T-helper 2 cell treated with Interferon-gamma antibody and Interleukin-4, amounts not matched to agents 5 μg/mL and 100 μg/mL, for 36 hours (primary cell): ENCODE results near the gene AUH.
A peak's percentile ranks its signal among the peaks of the same experiment; 100 is the strongest.

ENCODE experiments used
- DNase-seq: peaks from one replicate; pipeline ENCODE4 v3.0.0; 2021; ENCODE audit warnings: low spot score
- H3K27ac Mint-ChIP-seq: one replicate; pipeline ENCODE4 v1.8.0; 2021; ENCODE audit warnings: mild to moderate bottlenecking, mixed read lengths
- H3K27me3 Mint-ChIP-seq: one replicate; pipeline ENCODE4 v1.8.0; 2021; ENCODE audit warnings: low read depth, mixed read lengths
- H3K36me3 Mint-ChIP-seq: one replicate; pipeline ENCODE4 v1.8.0; 2021; ENCODE audit warnings: low read depth, mixed read lengths
- H3K4me1 Mint-ChIP-seq: one replicate; pipeline ENCODE4 v1.8.0; 2021; ENCODE audit warnings: low read depth, mixed read lengths
- H3K4me3 Mint-ChIP-seq: one replicate; pipeline ENCODE4 v1.8.0; 2022; ENCODE audit warnings: mild to moderate bottlenecking, moderate library complexity, mixed read lengths
- H3K9me3 Mint-ChIP-seq: one replicate; pipeline ENCODE4 v1.8.0; 2021; ENCODE audit warnings: mixed read lengths

The AUH gene

GRCh38 chr9:91310037-91310436 lies 51.7 kb downstream of the AUH start:
- DNase-seq, result no peak
- Mint-ChIP-seq H3K27me3 (no peaks in the 10 kb centered on the region), H3K36me3 (peaks cover 45% of the 10 kb centered on the region), H3K4me3 (no peak overlapping the region), H3K27ac (no peak overlapping the region), H3K9me3 (no peaks in the 10 kb centered on the region), H3K4me1 (peaks cover 41% of the 10 kb centered on the region)

- Mint-ChIP-seq H3K27me3 (no peaks in the 10 kb centered on the region), H3K36me3 (peaks cover 44% of the 10 kb centered on the region), H3K27ac (peak overlapping the region; percentile 51), H3K9me3 (no peaks in the 10 kb centered on the region), H3K4me3 (no peak overlapping the region), H3K4me1 (peaks cover 48% of the 10 kb centered on the region)
- peak; percentile 17 for DNase-seq
Measured at GRCh38 chr9:91308191-91308590, 53.5 kb downstream of the AUH start.

DNA sequence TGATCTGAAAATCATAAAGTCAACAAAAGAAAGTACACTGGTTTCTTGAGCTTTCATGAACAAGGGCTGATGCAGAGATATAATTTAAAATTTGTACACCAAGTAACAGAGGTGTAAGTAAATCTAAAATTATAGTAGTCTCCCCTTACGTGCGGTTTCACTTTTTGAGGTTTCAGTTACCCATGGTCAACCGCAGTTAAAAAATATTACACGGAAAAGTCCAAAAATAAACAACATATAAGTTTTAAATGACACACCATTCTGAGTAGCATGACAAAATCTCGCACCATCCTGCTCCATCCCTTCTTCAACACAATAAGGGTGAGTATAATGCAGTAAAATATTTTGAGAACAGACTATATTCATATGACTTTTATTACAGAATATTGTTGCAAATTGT lies 54.4 kb downstream of the AUH start:
- no peak for DNase-seq
- H3K4me1 Mint-ChIP-seq, result peaks cover 49% of the 10 kb centered on the region
- H3K27ac Mint-ChIP-seq, result no peak overlapping the region
- H3K4me3 Mint-ChIP-seq, result no peak overlapping the region
- H3K36me3 Mint-ChIP-seq, result peaks cover 38% of the 10 kb centered on the region
- H3K9me3 Mint-ChIP-seq, result no peaks in the 10 kb centered on the region
- H3K27me3 Mint-ChIP-seq, result no peaks in the 10 kb centered on the region

DNA sequence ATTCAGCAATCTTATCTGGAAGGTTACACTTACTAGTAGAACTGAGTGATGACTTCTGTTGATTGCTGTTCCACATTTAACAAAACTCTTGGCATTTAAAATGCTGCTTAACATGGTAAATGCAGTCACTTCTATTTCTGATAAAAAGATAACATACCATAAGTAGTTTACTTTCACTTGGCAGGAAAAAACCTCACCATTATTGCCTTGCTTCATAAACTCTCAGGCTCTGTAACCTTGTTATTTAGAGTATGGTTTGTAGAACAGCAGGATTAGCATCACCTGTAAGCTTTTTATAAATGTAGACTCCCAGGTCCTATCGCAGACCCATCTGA lies 55.5 kb downstream of the AUH start:
- Mint-ChIP-seq H3K4me3 (no peak overlapping the region), H3K36me3 (peaks cover 40% of the 10 kb centered on the region), H3K27ac (no peak overlapping the region), H3K4me1 (peaks cover 47% of the 10 kb centered on the region), H3K9me3 (no peaks in the 10 kb centered on the region), H3K27me3 (no peaks in the 10 kb centered on the region)
- DNase-seq, result no peak

- H3K27me3 Mint-ChIP-seq, result no peaks in the 10 kb centered on the region
- no peaks in the 10 kb centered on the region for H3K9me3 Mint-ChIP-seq
Measured at GRCh38 chr9:91305596-91306295, 56.0 kb downstream of the AUH start.

GRCh38 chr9:91303741-91304415 lies 57.8 kb downstream of the AUH start:
- H3K4me3 Mint-ChIP-seq, result no peak overlapping the region
- DNase-seq, result no peak
- H3K36me3 Mint-ChIP-seq, result peaks cover 36% of the 10 kb centered on the region
- H3K27me3 Mint-ChIP-seq, result no peaks in the 10 kb centered on the region
- no peak overlapping the region for H3K27ac Mint-ChIP-seq
- peaks cover 46% of the 10 kb centered on the region for H3K4me1 Mint-ChIP-seq
- no peaks in the 10 kb centered on the region for H3K9me3 Mint-ChIP-seq

More at GRCh38 chr9:91305596-91306295, 56.0 kb downstream of the AUH start:
- Mint-ChIP-seq H3K4me3 (no peak overlapping the region), H3K4me1 (peaks cover 48% of the 10 kb centered on the region), H3K27ac (no peak overlapping the region), H3K36me3 (peaks cover 39% of the 10 kb centered on the region)
- no peak for DNase-seq

DNA sequence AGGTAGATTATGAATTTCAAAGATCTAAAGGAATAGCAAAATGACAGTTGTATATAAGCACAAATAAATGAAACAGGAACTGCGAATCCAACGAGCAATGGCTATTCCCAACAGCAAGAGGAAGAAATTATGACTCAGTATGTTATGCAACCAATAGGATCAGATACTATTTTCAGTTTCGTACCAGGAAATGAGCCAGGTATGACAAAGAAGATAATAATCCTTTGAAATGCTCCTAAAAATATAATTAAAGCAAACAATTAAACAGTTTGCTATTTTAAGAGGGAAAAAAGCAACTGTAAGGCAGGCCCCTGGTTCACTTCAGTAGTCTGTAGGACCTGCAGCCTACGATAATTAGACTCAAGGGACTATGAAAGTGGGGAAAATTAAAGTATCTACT lies 58.9 kb downstream of the AUH start:
- no peak overlapping the region for H3K27ac Mint-ChIP-seq
- DNase-seq, result no peak
- H3K4me1 Mint-ChIP-seq, result peaks cover 41% of the 10 kb centered on the region
- H3K4me3 Mint-ChIP-seq, result no peak overlapping the region
- H3K27me3 Mint-ChIP-seq, result no peaks in the 10 kb centered on the region
- peaks cover 34% of the 10 kb centered on the region for H3K36me3 Mint-ChIP-seq
- H3K9me3 Mint-ChIP-seq, result no peaks in the 10 kb centered on the region

DNA sequence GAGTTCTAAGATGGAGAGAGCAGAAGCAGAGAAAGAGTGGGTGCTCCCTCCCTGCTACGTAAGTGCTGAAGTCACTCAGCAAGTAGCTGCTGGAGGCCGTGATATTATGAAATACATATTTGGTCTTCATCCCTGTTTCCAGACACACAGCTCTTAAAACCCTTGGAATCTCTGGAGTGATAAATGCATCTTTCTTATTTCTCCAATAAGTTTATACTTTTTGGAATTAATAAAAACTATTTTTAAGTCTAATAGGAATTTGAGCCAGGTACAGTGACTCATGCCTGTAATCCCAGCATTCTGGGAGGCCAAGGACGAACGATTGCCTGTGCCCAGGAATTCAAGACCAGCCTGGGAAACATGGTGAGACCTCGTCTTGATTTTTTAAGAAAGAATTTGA lies 60.6 kb downstream of the AUH start:
- Mint-ChIP-seq H3K4me1 (peaks cover 32% of the 10 kb centered on the region), H3K27me3 (no peaks in the 10 kb centered on the region), H3K9me3 (no peaks in the 10 kb centered on the region), H3K36me3 (peaks cover 37% of the 10 kb centered on the region), H3K4me3 (no peak overlapping the region), H3K27ac (no peak overlapping the region)
- DNase-seq, result no peak

GRCh38 chr9:91298311-91298710 lies 63.4 kb downstream of the AUH start:
- Mint-ChIP-seq H3K4me3 (no peak overlapping the region), H3K27ac (no peak overlapping the region), H3K27me3 (no peaks in the 10 kb centered on the region), H3K9me3 (no peaks in the 10 kb centered on the region), H3K4me1 (peaks cover 13% of the 10 kb centered on the region), H3K36me3 (peaks cover 48% of the 10 kb centered on the region)
- DNase-seq, result no peak

DNA sequence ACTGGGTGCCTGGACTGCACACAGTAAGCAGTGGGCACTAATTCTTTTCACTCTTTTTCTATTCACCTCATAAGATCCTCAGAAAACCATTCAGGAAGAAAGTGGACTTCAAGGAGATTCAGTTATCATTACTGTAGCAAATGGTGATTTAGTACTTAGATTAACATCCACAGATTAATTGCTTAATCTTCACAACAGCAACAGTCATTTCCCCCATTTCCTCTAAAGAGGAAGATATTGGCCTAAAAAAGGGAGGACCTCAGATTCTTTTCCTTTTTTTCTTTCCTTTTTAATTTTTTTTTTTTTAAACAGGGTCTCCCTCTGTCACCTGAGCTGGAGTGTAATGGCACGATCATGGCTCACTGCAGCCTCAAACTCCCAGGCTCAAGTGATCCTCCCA lies 64.4 kb downstream of the AUH start:
- H3K4me1 Mint-ChIP-seq, result peaks cover 11% of the 10 kb centered on the region
- DNase-seq, result no peak
- H3K9me3 Mint-ChIP-seq, result no peaks in the 10 kb centered on the region
- peaks cover 57% of the 10 kb centered on the region for H3K36me3 Mint-ChIP-seq
- H3K27me3 Mint-ChIP-seq, result no peaks in the 10 kb centered on the region
- H3K4me3 Mint-ChIP-seq, result no peak overlapping the region
- no peak overlapping the region for H3K27ac Mint-ChIP-seq

DNA sequence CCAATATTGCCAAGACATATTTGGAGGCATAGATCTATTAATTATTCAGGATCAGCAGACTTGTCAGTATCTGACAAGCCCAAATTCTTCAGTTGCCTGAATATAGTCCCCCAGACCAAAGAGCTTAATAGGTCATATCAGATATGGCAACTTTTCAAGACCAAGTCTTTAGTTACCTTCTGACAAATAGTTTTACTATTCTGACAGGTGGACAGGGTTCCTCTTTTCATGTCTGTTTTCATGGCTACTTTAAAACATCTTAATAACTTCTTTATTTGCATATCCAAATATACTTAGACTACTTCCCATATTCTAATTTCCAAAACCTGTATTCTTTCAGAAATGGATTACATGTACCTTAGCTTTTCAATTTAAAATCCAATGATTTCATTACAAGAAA lies 65.4 kb downstream of the AUH start:
- Mint-ChIP-seq H3K9me3 (no peaks in the 10 kb centered on the region), H3K27ac (no peak overlapping the region), H3K27me3 (no peaks in the 10 kb centered on the region), H3K4me3 (no peak overlapping the region), H3K36me3 (peaks cover 58% of the 10 kb centered on the region), H3K4me1 (peaks cover 15% of the 10 kb centered on the region)
- DNase-seq, result no peak

GRCh38 chr9:91295357-91295756 lies 66.4 kb downstream of the AUH start:
- Mint-ChIP-seq H3K4me3 (no peak overlapping the region), H3K36me3 (peaks cover 62% of the 10 kb centered on the region), H3K9me3 (no peaks in the 10 kb centered on the region), H3K27ac (no peak overlapping the region), H3K27me3 (no peaks in the 10 kb centered on the region), H3K4me1 (peaks cover 13% of the 10 kb centered on the region)
- DNase-seq, result no peak

DNA sequence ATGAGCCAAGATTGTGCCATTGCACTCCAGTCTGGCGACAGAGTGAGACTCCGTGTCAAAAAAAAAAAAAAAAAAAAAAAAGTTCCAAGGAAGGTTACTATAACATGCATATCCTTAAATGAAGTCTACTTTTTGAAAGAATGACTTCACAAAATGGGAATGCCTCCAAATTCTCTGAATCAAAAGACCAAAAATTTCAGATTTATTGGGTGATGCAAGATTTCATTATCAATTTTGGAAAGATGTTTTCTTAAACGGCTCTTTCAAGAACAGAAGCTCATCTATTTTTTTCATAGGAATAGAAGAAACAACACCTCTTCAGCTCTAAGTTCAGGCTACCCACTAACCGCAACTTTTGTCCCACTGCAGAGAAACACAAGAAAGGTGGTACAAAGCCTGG lies 69.9 kb downstream of the AUH start:
- no peak overlapping the region for H3K4me3 Mint-ChIP-seq
- H3K9me3 Mint-ChIP-seq, result no peaks in the 10 kb centered on the region
- peaks cover 60% of the 10 kb centered on the region for H3K36me3 Mint-ChIP-seq
- no peak overlapping the region for H3K27ac Mint-ChIP-seq
- H3K4me1 Mint-ChIP-seq, result peaks cover 5% of the 10 kb centered on the region
- no peak for DNase-seq
- H3K27me3 Mint-ChIP-seq, result no peaks in the 10 kb centered on the region

GRCh38 chr9:91289244-91289643 lies 72.5 kb downstream of the AUH start:
- Mint-ChIP-seq H3K27me3 (no peaks in the 10 kb centered on the region), H3K9me3 (peaks cover 4% of the 10 kb centered on the region), H3K36me3 (peaks cover 69% of the 10 kb centered on the region), H3K27ac (no peak overlapping the region), H3K4me1 (peaks cover 11% of the 10 kb centered on the region), H3K4me3 (no peak overlapping the region)
- DNase-seq, result no peak
